ENCODE measurements around the gene TFRC.
A peak's percentile ranks its signal among the peaks of the same experiment; 100 is the strongest.

TFRC gene

GRCh38 chr3:196081834-196082618 lies at the start of gene TFRC:
TFRC (minus strand) TSS chr3:196082090; CDS start chr3:196077099, 4,991 bp downstream.
- intact Hi-C loops (cut with DNase I; ENCODE audit: low total_unique reads): no loop called here
- no peak for TF ChIP-seq CTCF (IDR thresholded peaks at IDR 0.05)
- peak; percentile 89 to 94 for DNase-seq
- peak within 1 kb of the TSS; percentile 85 to 91 for H3K27ac ChIP-seq
- H3K4me1 ChIP-seq: peaks cover 0 to 19% (median 8%) of the 10 kb centered on the region in 4 donors
- H3K9me3 ChIP-seq: no peaks in the 10 kb centered on the region
- H3K36me3 ChIP-seq: no peaks in the 10 kb centered on the region
- H3K27me3 ChIP-seq: no peaks in the 10 kb centered on the region
- H3K4me3 ChIP-seq: peak within 1 kb of the TSS; percentile 72 to 87

GRCh38 chr3:196128172-196128843 lies 46.4 kb upstream of the TFRC start:
- DNase-seq: no peak
- intact Hi-C loops (cut with DNase I; ENCODE audit: low total_unique reads): no loop called here
- no peak overlapping the region for H3K4me3 ChIP-seq
- no peaks in the 10 kb centered on the region for H3K36me3 ChIP-seq
- no peaks in the 10 kb centered on the region for H3K27me3 ChIP-seq
- no peak overlapping the region for H3K27ac ChIP-seq
- no peak for TF ChIP-seq CTCF (IDR thresholded peaks at IDR 0.05)
- H3K4me1 ChIP-seq: no peaks in the 10 kb centered on the region
- H3K9me3 ChIP-seq: no peaks in the 10 kb centered on the region

GRCh38 chr3:196127308-196128040 lies 45.6 kb upstream of the TFRC start:
- no peaks in the 10 kb centered on the region for H3K36me3 ChIP-seq
- no peaks in the 10 kb centered on the region for H3K4me1 ChIP-seq
- H3K27me3 ChIP-seq: no peaks in the 10 kb centered on the region
- no peaks in the 10 kb centered on the region for H3K9me3 ChIP-seq
- H3K4me3 ChIP-seq: no peak overlapping the region
- intact Hi-C loops (cut with DNase I; ENCODE audit: low total_unique reads): no loop called here
- DNase-seq: no peak
- TF ChIP-seq CTCF (IDR thresholded peaks at IDR 0.05): no peak
- H3K27ac ChIP-seq: no peak overlapping the region

- Histone ChIP-seq H3K36me3 (no peaks in the 10 kb centered on the region), H3K27me3 (no peaks in the 10 kb centered on the region), H3K4me1 (no peaks in the 10 kb centered on the region), H3K9me3 (no peaks in the 10 kb centered on the region), H3K4me3 (no peak overlapping the region), H3K27ac (no peak overlapping the region)
- intact Hi-C loops (cut with DNase I; ENCODE audit: low total_unique reads): no loop called here
- DNase-seq: no peak
- no peak for TF ChIP-seq CTCF (IDR thresholded peaks at IDR 0.05)
These were observed 42.7 kb upstream of the TFRC start for GRCh38 chr3:196124608-196125007.

- no peak for DNase-seq
- H3K36me3 ChIP-seq: no peaks in the 10 kb centered on the region
- H3K27ac ChIP-seq: no peak overlapping the region
- no peaks in the 10 kb centered on the region for H3K9me3 ChIP-seq
- no peaks in the 10 kb centered on the region for H3K4me1 ChIP-seq
- TF ChIP-seq CTCF (IDR thresholded peaks at IDR 0.05): no peak
- H3K27me3 ChIP-seq: no peaks in the 10 kb centered on the region
- intact Hi-C loops (cut with DNase I; ENCODE audit: low total_unique reads): no loop called here
- H3K4me3 ChIP-seq: no peak overlapping the region
These were observed 40.8 kb upstream of the TFRC start for GRCh38 chr3:196122688-196123046.
